DND-41 (cell line): ENCODE measurements around the gene VSTM2B.

Experiments used
- ATAC-seq: fragments of 200-7000 bp; cut with Tn5 transposase; 3 replicates; pipeline ENCODE4 v1.9.1; 2021; ENCODE audit warnings: low read depth; ENCODE audit not compliant: insufficient read depth
- DNase-seq: peaks from one replicate; pipeline ENCODE4 v3.0.0-alpha.2; 2020
- H2AFZ ChIP-seq: 2 replicates; pipeline ENCODE4 v1.6.0; 2012; ENCODE audit warnings: low read depth, low read length
- H3K27ac ChIP-seq: 2 replicates; pipeline ENCODE4 v1.5.1; 2012; ENCODE audit warnings: low read length, inconsistent platforms
- H3K27me3 ChIP-seq: fragments of 200-600 bp; sonication (generic); 2 replicates; pipeline ENCODE4 v1.6.0; 2012; ENCODE audit warnings: low read length, mild to moderate bottlenecking, inconsistent platforms; ENCODE audit not compliant: insufficient read depth, poor library complexity
- H3K36me3 ChIP-seq: 2 replicates; pipeline ENCODE4 v1.5.1; 2012; ENCODE audit warnings: low read length, inconsistent platforms; ENCODE audit not compliant: insufficient read depth
- H3K4me1 ChIP-seq: 2 replicates; pipeline ENCODE4 v1.5.1; 2012; ENCODE audit warnings: mild to moderate bottlenecking, low read length; ENCODE audit not compliant: insufficient read depth
- H3K4me2 ChIP-seq: 2 replicates; pipeline ENCODE4 v1.6.0; 2012; ENCODE audit warnings: mild to moderate bottlenecking, moderate library complexity, low read length, inconsistent platforms; ENCODE audit not compliant: insufficient read depth
- H3K4me3 ChIP-seq, 2 experiments: fragments of 200-600 bp in 1 of 2; shearing (Covaris generic) in 1 of 2; 2 replicates each; pipeline ENCODE4 v1.5.1; 2012 to 2016; ENCODE audit warnings: inconsistent platforms in 2 of 2, low read length in 2 of 2, mild to moderate bottlenecking in 2 of 2, low read depth in 1 of 2, moderate library complexity in 1 of 2
- H3K79me2 ChIP-seq: 2 replicates; pipeline ENCODE4 v1.6.0; 2012; ENCODE audit warnings: low read length, inconsistent platforms; ENCODE audit not compliant: insufficient read depth
- H3K9ac ChIP-seq: 2 replicates; pipeline ENCODE4 v1.6.0; 2012; ENCODE audit warnings: low read depth, mild to moderate bottlenecking, inconsistent platforms, low read length, moderate library complexity
- H3K9me3 ChIP-seq: 2 replicates; pipeline ENCODE4 v1.5.1; 2012; ENCODE audit warnings: low read length, moderate library complexity, mild to moderate bottlenecking, inconsistent platforms; ENCODE audit not compliant: insufficient read depth, severe bottlenecking
- H4K20me1 ChIP-seq: 2 replicates; pipeline ENCODE4 v1.6.0; 2012; ENCODE audit warnings: low read length; ENCODE audit not compliant: insufficient read depth
- CTCF ChIP-seq: IDR thresholded peaks from 2 replicates; pipeline ENCODE4 v1.5.1; 2012; ENCODE audit warnings: borderline replicate concordance, low read length, moderate library complexity, mild to moderate bottlenecking; ENCODE audit not compliant: poor library complexity, severe bottlenecking; ENCODE audit errors: extremely low read depth
- EZH2 ChIP-seq: IDR thresholded peaks from 3 replicates; pipeline ENCODE4 v1.6.1; 2012; ENCODE audit warnings: borderline replicate concordance, low read depth, mild to moderate bottlenecking, moderate library complexity, low read length, inconsistent platforms; ENCODE audit not compliant: severe bottlenecking

Gene VSTM2B

GRCh38 chr19:29535214-29535831 lies 9.5 kb downstream of the VSTM2B start:
- Histone ChIP-seq H3K9ac (no peak overlapping the region), H3K27me3 (no peaks in the 10 kb centered on the region), H2AFZ (no peak overlapping the region), H3K4me2 (no peak overlapping the region), H3K9me3 (no peaks in the 10 kb centered on the region), H3K79me2 (no peaks in the 10 kb centered on the region), H3K36me3 (no peaks in the 10 kb centered on the region), H3K27ac (no peak overlapping the region), H3K4me3 (no peak overlapping the region), H3K4me1 (no peaks in the 10 kb centered on the region), H4K20me1 (no peaks in the 10 kb centered on the region)
- TF ChIP-seq CTCF, result no peak
- TF ChIP-seq EZH2, result no peak
- no peak for DNase-seq
- ATAC-seq, result no peak

GRCh38 chr19:29535984-29536508 lies 10.3 kb downstream of the VSTM2B start:
- H3K4me1 ChIP-seq, result no peaks in the 10 kb centered on the region
- DNase-seq, result no peak
- TF ChIP-seq CTCF (no peak), EZH2 (no peak)
- no peak for ATAC-seq
- no peak overlapping the region for H3K27ac ChIP-seq
- no peaks in the 10 kb centered on the region for H3K36me3 ChIP-seq
- no peaks in the 10 kb centered on the region for H3K9me3 ChIP-seq
- no peaks in the 10 kb centered on the region for H3K79me2 ChIP-seq
- H3K27me3 ChIP-seq, result no peaks in the 10 kb centered on the region
- H4K20me1 ChIP-seq, result no peaks in the 10 kb centered on the region
- no peak overlapping the region for H2AFZ ChIP-seq
- no peak overlapping the region for H3K9ac ChIP-seq
- no peak overlapping the region for H3K4me3 ChIP-seq
- no peak overlapping the region for H3K4me2 ChIP-seq

- H3K27me3 ChIP-seq, result no peaks in the 10 kb centered on the region
- no peaks in the 10 kb centered on the region for H3K79me2 ChIP-seq
- no peak for TF ChIP-seq EZH2
- no peak for TF ChIP-seq CTCF
- no peak for ATAC-seq
- DNase-seq, result no peak
- H3K4me3 ChIP-seq, result no peak overlapping the region
- H3K9me3 ChIP-seq, result no peaks in the 10 kb centered on the region
- no peak overlapping the region for H3K9ac ChIP-seq
- H4K20me1 ChIP-seq, result no peaks in the 10 kb centered on the region
- H2AFZ ChIP-seq, result no peak overlapping the region
- no peak overlapping the region for H3K4me2 ChIP-seq
- no peaks in the 10 kb centered on the region for H3K4me1 ChIP-seq
- no peak overlapping the region for H3K27ac ChIP-seq
- no peaks in the 10 kb centered on the region for H3K36me3 ChIP-seq
Observed at GRCh38 chr19:29537181-29537580, 11.4 kb downstream of the VSTM2B start.
